ENCODE results near the gene P2RY6. TPM values are rescaled to one million over a fixed set of nuclear protein-coding genes. Genes with fewer than 3 reads are reported as not detected.

Gene P2RY6
- total RNA-seq, 1 donor from 2014 or later = 1.0 TPM

DNA sequence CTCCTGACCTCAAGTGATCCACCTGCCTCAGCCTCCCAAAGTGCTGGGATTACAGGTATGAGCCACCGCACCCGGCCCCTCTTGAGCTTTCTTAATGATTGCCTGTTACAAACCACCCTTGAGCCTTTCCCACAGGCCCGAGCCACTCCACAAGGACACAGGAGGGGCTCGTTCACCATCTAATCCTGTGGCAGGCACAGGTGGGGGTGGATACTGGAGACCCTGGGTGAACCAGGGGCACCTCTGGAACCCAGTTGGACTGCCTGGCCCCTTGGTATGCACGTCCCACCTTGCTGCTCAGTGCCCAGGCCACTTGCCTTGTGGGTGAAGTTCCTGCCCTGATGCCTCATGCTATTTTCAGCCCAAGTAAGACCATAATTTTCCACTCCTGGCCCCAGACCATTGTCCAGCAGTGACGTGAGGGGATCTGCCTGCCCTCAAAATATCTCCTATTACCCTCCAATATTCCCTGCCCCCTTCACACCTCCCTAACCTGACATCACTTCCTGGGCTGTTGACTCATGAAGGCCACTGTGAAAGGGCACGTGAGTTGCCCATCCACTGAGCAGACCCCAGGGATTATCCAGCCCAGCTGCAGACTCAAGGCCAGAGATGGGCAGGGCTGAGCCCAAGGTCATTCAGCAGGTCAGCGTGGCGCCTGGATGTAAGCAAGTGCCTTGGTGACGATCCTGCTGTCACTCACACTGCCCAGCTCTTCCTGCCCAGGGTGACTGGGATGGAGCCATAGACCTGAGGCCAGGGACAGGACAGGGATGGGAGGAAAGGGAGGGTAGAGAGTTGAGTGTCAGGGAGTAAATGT is 34.5 kb upstream of the P2RY6 start:
- no peak for ATAC-seq

DNA sequence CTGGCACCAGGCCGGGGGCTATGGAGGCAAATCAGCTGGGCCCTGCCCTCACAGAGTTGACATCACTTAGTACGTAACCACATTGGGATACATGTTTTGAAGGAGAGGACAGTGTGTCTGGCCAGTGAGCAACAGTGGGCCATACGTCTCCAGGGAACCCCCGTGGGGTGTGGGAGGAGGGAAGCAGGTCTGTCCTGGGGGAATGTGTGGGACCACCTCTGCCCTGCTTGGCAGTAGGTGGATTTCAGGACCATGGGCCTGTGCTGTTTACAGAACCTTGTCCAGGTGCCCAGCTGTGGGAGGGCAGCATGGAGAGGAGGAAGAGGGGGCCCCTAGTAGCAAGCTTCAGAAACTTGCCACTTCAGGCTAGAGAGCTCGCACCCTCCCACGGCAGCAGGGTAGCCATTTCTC is 33.0 kb upstream of the P2RY6 start:
- ATAC-seq = no peak

DNA sequence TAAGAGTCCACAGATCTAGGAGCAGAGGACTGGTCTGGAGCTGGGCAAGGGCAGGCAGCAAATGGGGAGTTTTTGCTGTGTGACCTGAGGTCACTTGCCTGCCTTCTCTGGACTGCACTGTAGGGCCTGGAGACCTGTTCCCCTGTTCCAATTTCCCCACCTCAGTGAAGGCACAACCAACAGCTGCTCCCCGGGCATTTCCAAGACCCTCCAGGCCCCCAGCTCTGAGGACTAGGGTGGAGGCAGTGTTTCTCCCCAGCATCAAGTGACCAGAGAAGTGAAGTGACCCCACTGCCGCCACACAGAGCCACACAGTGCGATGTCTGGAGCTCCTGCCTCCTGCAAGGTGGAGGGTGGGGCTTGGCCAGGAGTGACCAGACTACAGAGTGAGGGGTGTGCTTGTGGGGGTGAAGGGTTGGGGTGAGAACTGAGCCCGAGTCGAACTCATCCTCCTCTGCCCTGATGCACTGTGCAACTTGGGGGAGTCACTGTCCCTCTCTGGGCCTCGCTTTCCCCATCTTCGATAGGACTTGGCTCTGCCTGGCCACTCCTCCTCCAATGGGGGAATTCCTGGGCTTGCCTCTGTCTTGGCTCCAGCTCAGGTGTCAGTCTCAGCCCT is 32.5 kb upstream of the P2RY6 start:
- no peak for ATAC-seq

DNA sequence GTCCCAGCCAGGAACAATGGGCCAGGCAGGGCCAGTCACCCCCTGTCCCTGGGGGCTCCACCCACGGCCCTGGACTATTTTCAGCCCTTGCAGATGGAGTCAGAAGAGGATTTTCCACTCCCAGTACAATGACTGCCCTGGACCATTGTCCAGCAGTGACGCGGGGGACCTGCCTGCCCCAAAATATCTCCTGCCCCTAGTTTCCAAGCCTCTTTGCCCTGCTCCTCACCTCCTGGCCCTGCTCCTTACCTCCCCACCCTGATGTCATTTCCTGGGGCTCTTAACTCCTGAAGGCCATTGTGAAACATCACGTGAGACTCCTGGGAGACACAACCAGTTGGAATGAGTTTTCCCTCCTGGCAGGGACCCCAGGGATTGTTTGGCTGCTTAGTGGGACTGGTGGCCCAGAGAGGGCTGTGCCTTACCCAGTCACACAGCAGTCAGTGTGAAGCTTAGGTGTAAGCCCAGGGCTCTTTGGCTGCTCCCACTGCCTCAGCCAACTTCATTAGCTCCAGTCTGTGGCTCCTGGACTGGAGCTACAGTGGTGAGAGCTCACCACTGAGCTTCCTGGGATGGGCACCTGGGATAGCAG is 31.9 kb upstream of the P2RY6 start:
- peak; percentile 14 for ATAC-seq

DNA sequence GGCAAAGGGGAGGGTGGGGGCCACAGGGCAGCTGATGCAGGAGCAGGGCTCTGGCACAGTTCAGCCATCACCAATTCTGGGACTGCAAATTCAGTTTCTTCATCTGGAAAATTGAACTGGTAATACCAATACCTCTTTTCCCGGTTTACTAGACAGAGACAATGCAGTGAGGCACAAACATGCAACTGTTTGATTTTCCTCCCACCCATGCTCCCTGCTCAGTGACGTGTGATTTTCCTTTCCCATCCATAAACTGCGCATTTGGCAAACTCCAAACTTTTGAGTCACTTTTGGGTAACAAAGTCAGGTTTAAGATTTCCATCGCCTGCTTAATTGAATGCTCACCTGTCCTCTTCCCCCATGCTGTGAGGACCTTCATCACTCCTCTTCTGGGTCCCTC is 30.8 kb upstream of the P2RY6 start:
- ATAC-seq = no peak

DNA sequence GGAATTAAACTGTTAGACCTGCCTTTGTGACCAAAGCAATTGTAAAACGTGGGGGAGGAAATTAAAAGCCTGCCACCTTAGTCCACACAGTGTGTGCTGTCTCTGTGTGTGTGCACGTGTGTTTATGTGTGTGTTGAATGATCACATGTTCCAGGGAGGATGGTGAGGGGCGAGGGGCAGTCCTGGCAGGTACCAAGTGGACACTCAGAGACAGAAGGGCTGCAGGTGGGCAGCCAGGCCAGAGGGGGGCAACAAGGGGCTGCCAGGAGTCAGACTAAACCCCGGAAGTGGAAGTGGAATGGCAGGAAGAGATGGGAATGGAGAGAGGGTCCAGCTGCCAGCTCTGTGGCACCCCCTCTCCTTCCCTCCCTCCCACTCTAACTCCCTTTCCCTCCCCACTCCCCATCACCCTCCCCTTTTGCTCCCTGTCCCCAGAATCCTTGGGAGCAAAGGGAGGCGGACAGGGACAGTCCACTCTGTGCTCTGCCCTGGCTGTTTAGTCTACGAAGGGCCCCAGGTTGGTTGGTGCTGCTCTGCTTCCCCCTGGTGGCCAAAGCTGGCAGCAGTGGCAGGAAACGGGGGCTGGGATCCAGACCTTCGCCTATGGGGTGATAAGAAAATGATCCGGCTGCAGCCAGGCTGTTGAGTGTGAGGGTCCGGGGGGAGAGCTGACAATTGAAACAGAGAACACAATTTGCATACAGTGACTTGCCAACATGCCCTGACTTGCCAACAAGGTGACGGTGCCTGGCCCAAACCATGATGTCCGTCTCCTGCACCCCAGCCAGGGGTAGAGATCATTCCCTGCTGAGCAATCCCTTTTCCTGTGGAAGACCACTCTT is 29.7 kb upstream of the P2RY6 start:
- ATAC-seq = peak; percentile 66

DNA sequence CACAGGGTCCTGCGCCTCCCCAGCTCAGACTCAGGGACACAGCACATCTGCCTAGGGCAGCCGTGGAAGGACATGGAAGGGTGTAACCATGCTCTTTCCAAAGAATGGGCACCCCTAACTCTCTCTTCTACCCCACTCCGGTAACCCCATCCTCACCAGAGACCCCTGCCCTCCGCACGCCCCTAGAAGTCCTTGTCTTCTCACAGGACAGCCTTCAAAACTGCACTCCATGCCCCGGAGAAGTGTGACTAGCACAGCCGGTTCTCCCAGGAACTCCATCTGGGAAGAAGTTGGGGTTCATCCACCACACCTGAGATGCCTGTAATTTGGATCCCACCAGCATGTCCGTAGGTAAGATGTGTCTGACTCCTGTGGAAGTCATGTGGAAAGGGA is 29.0 kb upstream of the P2RY6 start:
- ATAC-seq = no peak

DNA sequence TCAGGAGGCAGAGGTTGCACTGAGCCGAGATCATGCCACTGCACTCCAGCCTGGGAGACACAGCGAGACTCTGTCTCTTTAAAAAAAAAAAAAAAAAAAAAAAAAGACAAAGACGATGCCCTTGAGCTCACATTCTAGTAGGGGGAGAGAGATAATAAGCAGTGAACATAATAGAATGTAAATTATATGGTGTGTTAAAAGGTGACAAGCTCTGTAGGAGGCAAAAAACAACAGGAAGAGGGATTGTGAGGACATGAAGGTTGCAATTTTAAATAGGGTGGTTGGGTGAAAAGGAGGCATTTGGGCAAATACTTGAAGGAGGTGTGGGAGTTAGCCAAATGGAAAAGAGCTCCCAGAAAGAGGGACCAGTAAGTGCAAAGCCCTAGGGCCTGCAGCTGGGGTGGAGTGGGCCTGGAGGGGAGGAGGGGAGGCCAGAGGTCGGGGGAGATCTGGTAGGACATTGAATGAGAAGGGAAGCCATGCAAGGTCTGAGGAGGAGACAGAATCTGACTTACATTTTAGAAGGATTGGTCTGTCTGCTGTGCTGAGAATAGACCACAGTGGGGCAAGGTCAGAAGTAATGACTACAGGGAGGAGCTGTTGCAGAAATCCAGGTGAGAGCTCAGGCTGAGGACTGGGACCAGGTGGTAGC is 27.4 kb upstream of the P2RY6 start:
- ATAC-seq = no peak

DNA sequence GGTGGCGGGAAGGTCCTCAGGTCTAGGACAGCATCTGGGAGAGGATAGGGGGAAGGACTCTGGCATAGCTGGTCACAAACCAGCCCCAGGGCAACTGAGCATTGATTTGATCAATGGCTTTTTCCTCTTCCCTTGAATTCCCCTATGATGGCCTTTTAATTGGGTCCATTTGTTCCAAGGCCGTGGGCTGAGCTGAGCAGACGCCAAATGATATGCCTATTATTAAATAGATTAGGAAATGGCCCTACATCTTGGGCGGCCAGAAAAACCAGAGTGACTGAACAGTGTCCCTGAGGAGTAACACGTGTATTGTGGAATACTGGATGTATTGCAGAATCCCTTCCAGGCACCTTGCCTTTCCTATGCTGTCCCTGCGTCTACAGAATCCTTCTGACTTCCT is 26.7 kb upstream of the P2RY6 start:
- no peak for ATAC-seq

DNA sequence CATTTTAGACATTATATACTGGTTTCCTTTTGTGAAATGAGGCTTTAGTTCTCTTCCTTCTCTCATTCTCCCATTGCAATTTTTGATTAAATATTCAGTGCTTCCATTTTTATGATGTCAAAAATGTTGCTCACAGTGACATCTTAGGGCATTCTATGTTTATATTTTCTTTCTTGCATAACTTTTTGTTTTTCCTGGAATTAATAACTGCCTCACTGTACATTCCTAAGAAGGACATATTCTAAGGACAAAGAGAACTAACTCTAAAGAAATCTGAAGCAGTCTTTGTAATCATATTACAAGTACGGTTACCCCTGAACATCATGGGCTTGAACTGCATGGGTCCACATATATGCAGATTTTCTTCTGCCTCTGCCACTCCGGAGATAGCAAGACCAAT is 25.8 kb upstream of the P2RY6 start:
- no peak for ATAC-seq

DNA sequence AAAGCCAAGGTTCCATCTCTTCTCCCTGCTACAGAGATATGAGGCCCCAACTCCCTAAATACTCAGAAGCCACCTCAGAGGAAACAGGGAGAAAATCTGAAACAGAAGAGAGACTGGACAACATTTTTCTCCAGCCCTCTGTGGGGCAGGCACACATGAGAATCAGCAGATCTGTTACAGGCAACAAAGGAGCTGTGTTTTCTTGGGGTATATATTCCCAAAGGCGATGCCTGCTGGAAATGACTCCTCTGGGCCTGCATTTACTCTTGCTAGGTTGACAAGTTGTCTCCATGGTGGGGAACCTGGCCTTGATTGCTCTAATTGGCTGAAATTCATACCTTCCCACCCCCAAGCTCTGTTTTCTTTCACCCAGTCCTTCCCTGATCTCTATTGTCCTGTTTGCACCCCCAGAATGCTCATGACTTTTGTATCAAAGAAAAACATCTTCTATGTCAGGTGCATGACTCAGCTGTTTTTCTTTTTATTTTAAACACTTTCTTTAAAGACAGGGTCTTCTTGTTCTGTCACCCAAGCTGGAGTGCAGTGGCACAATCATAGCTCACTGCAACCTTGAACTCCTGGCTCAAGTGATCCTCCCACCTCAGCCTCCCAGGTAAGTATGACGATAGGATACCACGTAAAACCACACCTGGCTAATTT is 23.5 kb upstream of the P2RY6 start:
- no peak for ATAC-seq

DNA sequence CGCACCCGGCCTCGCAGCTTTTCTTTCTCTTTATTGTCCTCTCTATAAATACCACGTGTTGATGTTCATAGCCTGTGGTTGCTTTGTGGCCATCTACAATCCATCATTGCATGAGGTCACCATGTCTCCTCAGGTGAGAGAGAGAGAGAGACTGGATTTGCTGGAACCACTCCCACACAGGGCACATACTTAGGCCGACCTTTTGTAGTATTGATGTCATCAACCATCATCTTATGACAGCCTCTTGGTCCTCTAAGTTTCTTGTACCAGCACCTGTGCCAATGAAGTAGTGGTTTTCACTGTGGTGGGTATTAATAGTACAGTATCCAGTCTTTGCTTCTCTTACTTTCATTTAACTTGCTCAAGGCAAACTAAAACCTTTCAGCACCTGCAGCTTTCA is 22.8 kb upstream of the P2RY6 start:
- peak; percentile 67 for ATAC-seq

DNA sequence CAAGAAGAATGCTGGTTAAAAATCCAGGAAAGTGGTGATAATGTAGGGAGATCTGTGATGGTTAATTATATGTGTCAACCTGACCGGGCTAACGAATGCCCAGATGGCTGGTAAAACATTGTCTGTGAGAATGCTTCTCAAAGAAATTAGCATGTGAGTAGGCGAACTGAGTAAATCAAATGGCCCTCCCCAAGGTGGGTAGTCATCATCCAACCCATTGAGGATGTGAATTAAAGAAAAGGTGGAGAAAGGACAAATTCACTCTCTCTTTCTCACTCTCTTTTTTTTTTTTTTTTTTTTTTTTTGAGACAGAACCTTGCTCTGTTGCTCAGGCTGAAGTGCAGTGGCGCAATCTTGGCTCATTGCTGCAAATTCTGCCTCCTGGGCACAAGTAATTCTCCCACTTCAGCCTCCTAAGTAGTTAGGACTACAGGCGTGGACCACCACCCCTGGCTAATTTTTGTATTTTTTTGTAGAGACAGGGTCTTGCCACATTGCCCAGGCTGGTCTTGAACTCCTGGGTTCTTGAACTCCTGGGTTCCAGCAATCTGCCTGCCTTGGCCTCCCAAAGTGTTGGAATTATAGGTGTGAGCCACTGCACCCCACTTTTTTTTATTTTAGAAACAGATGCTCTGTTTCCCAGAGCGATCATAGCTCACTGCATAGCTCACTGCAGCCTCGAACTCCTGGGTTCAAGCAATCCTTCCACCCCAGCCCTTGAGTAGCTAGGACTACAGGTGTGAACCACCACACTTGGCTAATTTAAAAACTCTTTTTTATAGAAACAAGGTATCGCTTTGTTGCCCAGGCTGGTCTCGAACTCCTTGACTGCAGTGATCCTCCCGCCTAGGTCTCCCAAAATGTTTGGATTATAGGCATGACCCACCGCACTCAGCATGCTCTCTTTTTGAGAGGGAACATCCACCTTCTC is 22.0 kb upstream of the P2RY6 start:
- no peak for ATAC-seq

DNA sequence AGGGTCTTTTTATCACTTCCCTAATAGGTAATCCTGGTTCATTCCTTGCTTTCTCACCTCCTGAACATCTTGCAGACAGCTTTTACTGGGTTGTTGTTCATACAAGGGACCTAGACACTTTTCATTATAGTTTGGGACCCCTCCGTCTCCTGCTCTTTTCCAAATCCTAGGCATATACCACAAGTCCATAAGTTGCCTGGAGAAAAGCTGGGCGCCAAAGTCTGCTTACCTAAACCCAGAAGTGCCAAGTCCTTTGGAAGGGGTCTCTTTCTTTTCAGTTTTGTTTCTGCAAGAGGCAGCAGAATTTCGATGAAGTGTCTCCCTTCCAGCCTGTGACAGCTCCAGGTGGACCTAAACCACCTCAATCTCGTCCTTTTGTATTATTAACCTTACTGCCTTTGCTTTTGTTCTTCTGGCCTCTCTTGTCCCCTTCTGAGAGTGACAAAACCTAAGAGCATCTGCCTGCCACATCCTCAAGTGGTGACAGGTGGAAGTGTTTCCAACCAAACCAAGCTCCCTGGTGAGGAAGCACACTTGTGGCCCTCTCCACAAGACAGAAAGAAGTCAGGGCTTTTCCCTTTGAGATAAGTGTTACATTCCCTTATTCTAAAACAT is 19.5 kb upstream of the P2RY6 start:
- no peak for ATAC-seq

DNA sequence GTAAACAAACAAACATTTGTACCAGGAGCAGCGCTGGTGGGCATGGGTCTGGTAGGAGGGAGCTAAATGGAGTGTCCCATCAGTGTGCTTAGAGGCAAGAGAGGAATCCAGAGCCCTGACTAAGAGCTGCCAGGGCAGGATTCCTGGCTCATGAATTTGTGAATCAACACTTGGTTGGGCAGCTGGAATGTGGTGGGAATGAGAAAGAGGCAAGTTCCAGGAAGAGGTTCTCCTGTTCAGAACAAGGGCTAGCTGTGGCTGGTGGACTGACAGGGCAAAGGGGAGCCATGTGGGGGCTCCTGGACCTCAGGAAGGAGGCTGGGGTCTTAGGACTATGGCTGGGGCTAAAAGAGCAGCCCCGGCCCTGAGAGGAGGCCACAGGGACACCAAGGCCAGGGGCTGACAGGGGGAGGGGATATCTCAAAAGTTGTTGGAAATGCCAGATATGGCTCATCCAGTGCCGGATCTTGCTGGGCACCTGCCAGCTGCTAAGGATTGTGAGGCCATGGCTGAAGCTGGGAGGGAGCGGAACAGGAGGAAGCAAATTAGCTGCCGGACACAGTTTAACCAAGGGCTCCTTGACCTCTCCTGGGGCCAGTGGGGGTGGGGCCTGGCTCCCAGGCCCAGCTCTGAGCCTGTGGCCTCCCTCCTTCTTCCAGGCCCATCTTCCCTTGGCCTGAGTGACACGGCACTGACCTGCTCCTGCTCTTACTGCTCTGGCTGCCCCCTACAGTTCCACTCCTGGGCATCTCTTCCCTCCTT is 14.6 kb upstream of the P2RY6 start:
- no peak for ATAC-seq

DNA sequence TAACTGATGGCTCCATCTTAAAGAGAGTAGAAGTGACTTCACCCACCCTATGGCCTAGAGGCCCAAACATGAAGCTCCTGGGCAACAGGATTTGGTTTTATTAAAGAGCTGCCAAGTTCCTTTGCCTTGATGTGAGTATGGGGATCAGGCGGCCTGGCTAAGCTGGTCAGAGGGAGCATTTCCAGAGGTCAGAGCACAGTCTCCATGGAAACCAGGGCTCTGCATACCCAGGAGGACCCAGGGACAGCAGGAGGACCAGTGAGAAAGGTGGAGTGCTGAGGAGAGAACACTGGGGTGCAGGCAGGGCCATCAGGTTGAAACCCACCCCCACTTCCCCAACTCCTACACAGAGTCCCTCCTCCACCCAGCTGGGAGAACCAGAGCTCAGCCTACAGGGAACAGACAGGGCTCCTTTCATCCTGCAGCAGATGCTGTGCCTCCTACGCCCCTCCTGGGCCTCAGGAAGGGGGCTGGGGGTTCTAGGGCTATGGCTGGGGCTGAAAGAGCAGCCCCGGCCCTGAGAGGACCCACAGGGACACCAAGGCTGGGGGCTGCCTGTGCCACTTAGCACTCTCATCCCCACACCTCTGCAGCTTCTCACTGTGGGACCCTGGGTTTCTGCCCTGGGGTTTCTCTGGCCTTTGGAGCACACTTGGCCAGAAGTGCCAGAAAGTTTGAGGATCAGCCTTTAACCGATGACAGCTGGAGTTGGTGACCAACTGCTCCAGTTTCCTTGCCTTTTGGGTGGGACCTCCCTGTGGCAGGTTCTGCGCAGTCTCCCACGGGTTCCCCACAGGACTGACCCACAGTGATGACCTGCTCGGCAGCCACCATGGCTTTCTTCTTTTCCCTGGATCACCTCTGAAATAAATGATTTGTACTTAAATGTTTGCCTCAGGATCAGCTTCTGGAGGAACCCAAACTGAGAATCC is 13.8 kb upstream of the P2RY6 start:
- ATAC-seq = peak; percentile 21

DNA sequence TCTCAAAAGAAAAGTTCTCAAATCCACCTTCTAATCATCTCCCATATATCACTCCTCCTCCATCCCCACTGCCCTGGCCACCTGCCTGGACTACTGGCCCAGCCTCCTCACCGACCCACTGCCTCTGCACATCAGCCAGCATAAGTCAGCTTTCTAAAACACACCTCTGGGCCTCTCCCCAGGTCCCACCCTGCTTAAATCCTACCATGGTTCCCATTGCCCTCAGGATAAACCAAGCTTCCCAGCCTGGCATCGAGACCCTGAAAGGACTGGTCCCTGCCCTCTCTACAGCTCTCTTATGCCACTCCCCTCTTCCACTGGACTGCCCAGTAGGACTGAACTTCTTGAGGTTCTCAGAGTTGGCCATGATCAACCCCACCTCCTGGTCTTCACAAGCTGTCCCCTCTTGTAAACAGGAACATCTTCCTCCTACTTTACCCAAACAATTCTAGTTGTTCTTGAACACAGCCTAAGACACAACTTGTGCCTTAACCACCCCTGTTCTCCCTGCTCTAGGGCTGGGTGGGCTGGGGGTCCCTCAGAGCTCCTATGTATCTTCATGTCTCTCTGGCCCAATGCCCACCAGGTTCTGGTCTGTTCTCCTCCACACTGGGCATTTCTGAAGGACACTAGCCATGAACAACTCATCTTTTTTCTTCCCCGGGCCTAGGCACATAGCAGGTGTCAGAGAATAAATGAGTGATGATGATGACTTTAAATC is 12.6 kb upstream of the P2RY6 start:
- ATAC-seq = no peak

DNA sequence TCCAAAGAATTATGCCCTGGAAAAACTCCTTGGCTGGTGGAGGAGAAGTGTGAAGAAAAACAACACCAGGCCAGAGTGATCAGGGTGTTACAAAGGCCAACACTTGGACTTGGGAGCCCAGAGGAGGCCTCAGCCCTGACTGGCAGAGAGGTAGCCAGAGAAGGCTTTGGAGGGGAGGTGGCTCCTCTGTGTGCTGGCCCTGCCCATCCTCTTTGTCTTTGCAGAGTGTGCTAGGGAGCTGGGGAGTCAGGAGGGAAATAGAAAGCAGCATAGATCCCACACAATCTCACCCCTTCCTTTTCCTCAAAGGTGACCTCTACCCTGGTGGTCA is 12.0 kb upstream of the P2RY6 start:
- ATAC-seq = no peak

Measured in esophagus mucosa (tissue), 1 donor.